Epidermal melanocyte (primary cell): ENCODE measurements around the gene UBE2E2.

Experiments used
- DNase-seq: peaks from one replicate; pipeline ENCODE4 v3.0.0; 2011; ENCODE audit warnings: low spot score; ENCODE audit not compliant: insufficient read length

UBE2E2 gene

DNA sequence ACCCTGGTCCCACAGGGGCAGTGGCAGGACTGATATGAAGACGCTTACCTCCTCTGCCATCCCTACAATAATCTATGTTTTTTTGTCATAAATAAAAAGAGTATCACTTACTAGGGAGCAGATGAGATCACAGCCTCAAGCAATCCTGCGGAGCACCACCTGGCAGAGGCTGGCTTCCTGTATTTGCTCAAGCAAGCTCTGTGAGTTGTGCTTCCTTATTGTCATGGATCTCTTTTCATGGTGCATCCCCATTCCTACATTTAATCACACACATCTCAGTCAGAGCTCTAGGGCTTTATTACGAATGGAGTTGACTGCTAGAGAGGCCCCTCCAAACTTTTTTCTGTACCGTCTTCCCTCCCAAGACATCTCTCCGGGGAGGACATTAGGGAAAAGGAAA is 186.0 kb downstream of the UBE2E2 start:
- DNase-seq, result no peak

GRCh38 chr3:23389686-23390085 is 186.6 kb downstream of the UBE2E2 start:
- no peak for DNase-seq

DNA sequence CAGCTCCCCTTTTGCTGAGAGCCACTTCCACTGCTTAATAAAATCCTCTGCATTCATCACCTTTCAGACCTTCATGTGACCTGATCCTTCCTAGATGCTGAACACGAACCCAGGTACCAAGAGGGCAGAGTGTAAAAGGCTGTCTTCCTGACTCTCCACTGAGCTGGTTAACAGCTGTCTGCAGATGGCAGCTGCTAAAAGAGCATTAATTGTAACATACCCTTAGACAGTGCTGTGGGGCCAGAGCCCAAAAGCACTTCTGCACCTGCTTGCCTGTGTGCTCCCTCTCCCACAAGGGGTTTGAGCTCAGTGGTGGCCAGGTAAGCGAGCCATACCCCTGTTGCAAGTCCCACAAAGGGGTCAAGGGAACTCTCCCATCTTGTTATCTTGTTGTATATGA is 187.3 kb downstream of the UBE2E2 start:
- no peak for DNase-seq

GRCh38 chr3:23390989-23391553 is 187.9 kb downstream of the UBE2E2 start:
- no peak for DNase-seq

DNA sequence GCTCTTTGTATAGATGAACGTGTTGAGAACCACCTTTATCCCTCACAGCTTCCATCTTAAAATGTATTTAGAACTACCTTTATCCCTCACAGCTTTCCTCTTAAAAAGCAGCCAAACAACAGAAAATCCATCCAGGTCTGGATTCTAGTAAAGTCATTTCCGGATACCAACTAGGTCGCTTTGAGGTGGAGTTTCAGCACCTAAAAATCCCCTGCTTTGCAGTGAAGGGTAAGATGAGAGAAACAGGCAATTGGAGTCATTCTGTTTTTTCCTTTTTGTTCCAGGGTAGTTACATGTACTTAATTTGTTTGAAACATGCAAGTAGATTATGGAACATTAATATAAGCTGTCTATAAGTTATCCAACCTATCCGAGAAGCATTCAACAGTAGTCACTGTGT is 192.0 kb downstream of the UBE2E2 start:
- DNase-seq, result no peak

DNA sequence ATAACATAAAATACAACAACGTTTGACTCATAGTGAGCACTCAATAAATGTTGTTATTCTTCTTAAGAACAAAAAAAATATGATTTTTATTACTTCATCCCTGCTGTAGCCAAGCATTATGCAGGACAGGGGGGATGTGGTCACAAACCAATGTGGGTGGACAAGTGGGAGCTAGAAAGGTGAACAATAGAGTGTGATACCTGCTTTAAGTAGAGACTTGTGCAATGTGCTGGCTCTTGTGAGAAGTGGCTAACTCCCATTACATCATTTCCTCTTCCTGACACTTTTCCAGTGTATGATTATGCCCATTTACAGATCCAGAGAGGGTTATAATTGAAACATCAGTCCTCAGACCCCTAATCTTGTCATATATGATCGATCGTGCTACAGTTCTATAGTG is 193.6 kb downstream of the UBE2E2 start:
- no peak for DNase-seq

GRCh38 chr3:23399221-23399620 is 196.1 kb downstream of the UBE2E2 start:
- DNase-seq, result no peak

DNA sequence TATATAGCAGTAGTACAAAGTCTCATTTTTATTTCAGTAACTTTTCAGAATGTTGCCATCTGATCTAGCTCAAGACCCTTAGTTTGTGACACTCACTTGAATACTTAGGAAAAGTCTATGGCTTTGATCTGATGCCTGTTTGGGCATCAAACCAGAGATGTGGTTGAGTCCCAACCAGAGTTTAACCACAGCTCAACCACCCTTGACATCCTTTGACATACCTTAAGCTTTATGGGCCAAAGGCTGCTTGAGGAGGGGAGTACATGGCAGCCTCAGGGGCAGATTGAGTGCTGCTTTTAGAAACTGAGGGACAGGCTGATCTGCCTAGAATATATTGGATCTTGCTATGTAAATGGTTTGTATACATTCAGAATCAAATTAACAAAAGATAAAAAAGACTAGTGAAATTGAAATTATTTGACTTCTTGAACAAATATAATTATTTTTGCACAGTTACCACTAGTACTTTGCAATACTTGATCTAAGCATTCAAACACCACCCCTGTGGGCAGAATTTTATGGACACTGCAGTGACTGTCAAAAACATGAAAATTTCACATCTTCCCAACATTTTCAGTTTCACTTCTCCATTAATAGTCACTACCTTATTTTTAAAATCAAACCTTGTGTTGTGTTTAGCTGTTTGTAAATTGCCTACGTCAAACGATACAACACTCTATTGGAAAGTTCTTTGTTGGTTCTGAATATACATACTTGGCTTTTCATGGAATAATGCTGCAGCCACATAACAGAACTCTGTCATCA is 199.8 kb downstream of the UBE2E2 start:
- no peak for DNase-seq

DNA sequence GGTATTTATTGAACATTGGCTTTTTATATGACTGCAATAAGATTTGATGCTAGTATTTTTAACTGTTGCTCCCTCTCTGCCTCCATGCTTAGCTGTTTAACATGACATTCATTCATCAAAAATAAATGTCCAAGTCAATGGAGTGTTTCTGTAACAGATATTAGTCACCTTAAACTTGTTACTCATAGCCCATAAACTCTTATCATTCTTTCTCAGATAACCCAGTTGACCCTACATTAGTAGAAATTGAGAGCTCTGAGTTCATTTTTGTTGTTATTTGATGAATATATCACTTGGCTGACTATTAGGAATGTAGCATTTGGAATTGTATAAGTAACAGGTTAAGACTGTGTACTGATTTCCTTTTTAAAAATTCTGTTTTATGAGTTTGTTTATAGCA is 201.1 kb downstream of the UBE2E2 start:
- DNase-seq, result no peak

DNA sequence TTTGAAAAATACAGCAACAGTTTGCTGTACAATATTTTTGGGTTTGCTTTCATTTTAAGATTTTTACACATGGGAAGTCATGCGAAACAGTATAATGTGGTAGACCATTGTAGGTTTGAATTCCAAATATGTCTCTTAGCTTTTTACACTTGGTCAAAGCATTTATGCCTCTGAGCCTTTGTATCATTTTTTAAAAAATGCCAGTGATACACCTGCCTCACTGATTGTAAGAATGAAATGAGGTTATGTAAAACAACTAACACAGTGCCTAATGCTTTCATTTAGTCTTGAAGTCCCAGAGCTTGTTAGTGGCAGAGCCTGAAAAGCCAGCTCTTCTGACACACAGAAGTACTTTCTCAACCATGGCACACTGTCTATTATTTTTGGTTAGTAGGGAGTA is 202.0 kb downstream of the UBE2E2 start:
- no peak for DNase-seq

- no peak for DNase-seq
These were observed 203.5 kb downstream of the UBE2E2 start for GRCh38 chr3:23406601-23407000.

DNA sequence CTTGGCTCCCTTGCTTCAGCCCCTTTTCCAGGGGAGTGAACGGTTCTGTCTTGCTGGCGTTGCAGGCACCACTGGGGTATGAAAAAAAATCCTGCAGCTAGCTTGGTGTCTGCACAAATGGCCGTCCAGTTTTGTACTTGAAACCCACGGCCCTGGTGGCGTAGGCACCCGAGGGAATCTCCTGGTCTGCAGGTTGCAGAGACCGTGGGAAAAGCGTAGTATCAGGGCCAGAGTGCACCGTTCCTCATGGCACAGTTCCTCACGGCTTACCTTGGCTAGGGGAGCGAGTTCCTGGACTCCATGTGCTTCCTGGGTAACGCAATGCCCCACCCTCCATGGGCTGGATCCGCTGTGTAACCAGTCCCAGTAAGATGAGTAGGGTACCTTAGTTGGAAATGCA is 214.9 kb downstream of the UBE2E2 start:
- DNase-seq, result no peak

GRCh38 chr3:23421811-23422516 is 218.8 kb downstream of the UBE2E2 start:
- no peak for DNase-seq

DNA sequence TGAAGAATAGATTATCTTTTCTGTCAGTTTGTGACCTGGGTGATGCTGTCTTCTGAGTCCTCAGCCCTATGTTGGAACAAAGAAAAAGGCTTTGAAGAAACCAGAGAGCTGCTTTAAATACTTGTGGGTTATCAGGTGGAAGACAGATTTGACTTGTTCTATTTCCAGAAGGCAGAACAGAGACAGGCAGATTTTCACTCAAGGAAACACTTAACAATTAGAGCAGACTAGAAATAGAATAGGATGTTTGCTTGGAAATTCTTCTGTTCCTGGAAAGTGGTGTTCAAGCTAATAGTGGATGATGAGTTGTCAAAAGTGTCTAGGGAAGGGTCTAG is 219.4 kb downstream of the UBE2E2 start:
- no peak for DNase-seq

GRCh38 chr3:23425410-23425809 is 222.3 kb downstream of the UBE2E2 start:
- no peak for DNase-seq

GRCh38 chr3:23430781-23431398 is 227.8 kb downstream of the UBE2E2 start:
- DNase-seq, result no peak

DNA sequence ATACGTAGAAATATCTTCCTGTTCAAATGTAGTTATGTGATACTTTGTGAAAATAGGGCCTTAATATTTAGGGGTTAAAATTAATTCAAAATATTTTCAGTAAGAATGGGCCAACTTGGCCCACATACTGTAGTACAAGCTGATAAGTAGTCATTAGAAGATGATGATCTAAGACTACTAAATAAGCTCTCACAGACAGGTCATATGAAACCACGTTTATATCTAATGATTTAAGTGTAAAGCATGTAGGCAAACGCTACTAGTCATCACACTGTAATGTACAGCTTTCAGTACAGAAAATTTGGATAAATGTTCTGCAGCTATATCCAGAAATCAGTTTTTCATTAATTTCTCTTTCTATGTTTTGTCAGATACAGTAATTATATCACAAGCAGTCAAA is 228.6 kb downstream of the UBE2E2 start:
- no peak for DNase-seq

DNA sequence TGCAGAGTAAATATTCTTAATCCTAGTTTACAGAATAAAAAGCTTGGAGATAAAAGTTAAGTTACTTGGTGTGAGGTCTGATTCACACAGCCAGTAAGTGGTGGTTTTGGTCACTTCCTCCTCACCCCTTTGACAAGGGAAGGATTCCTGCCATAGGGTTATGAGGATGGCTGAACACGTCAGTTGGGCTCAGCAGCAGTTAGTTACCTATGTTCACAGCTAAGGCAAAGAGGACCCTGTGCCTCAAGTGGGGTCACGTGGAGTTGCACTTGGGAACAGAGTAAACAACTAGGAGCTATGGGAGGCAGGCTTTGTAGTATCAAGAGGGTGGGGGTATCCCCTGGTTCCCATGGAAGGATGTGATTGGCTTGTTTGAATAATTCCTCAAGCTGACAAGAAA is 232.2 kb downstream of the UBE2E2 start:
- DNase-seq, result no peak

DNA sequence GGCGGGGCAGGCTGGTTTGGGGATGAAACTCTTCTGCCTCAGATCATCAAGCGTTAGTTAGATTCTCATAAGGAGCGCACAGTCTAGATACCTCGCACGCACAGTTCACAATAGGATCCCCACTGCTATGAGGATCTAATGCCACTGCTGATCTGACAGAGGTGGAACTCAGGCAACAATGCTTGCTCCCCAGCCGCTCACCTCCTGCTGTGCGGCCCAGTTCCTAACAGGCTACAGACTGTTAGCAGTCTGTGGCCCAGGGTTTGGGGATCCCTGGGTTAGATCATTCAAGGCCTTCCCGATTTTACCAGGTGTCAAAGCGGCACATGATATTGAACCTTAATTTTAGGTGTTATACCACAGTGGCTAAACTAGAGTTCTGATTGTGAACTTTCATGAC is 232.8 kb downstream of the UBE2E2 start:
- no peak for DNase-seq

DNA sequence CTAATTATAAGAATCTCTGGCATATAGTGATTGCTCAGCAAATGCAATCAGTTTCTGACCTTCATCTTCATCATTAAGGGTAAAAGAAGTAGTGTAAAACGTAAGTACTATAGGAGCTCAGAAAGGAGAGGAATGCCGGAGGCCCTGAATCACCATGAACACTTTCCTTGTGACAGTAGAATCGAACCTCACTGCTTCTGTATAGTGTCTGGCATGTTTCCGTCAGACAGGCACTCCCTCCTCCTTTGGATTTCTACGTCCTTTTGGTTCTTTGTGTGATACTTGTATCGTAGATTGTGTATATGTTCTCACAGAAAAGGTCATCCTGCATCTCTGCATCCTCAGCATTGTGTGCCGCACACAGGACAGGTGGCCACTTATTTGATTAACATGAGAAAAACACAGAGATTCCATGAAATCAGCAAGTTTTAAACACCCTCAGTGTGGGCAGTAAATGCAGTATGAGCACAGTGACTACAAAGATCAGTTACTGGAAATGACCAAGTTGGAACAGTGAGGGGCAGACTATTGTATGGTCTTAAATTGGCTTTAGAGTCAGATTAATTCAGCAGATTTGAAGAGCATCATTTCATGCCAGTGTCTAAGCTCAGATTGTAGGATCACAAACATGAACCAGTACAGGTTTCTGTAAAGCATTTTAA is 234.5 kb downstream of the UBE2E2 start:
- no peak for DNase-seq

DNA sequence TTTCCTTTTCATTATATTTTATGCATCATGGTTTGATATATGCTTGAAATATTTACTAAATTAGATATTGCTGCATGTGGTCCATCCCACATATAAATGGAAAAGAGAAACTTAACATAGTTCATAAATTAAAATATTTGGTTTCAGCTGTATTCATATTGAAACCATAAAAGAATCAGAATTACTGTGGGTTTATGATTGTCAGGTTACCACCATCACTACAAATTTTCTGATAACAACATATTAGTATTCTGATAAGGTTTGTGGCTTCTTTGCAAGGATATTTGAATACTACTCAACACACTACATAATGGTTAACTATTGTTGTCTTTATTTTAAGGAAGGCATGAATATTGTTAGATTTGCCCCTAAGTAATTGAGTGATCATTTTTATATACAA is 235.5 kb downstream of the UBE2E2 start:
- no peak for DNase-seq

DNA sequence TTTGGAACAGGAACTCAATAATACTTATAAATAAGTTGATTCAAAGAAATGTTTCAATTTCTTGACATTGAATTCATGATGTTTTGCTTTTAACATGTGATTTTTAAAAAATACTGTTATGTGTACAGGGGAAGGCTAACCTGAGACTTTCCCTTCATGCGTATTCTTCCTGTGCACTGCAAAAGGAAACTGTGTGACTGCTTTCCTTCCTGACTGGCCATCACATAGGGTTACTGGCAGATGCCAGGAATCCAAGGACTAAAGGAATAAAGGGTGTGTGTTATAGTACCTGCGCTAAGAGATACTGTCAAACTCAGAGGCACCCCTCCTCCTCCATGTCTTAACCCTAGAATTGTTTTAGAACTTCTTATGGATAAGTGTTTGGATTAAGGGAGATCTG is 236.0 kb downstream of the UBE2E2 start:
- no peak for DNase-seq
